ENCODE data around the gene PTMA. TPM values are rescaled to one million over a fixed set of nuclear protein-coding genes. Genes with fewer than 3 reads are reported as not detected.
"Not testable (repeated sequence)": the region's sequence is repeated elsewhere in the genome, so short reads cannot be mapped to it uniquely, and the experiment has no call there.

The PTMA gene
- total and polyA plus RNA-seq, 2 experiments from 2014 or later = 737 to 750 TPM

- H3K27me3 ChIP-seq = no peaks in the 10 kb centered on the region
- H3K4me1 ChIP-seq (ENCODE audit: low read depth) = peaks cover 4% of the 10 kb centered on the region
- TF ChIP-seq, protein P1, sequence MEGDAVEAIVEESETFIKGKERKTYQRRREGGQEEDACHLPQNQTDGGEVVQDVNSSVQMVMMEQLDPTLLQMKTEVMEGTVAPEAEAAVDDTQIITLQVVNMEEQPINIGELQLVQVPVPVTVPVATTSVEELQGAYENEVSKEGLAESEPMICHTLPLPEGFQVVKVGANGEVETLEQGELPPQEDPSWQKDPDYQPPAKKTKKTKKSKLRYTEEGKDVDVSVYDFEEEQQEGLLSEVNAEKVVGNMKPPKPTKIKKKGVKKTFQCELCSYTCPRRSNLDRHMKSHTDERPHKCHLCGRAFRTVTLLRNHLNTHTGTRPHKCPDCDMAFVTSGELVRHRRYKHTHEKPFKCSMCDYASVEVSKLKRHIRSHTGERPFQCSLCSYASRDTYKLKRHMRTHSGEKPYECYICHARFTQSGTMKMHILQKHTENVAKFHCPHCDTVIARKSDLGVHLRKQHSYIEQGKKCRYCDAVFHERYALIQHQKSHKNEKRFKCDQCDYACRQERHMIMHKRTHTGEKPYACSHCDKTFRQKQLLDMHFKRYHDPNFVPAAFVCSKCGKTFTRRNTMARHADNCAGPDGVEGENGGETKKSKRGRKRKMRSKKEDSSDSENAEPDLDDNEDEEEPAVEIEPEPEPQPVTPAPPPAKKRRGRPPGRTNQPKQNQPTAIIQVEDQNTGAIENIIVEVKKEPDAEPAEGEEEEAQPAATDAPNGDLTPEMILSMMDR (IDR thresholded peaks at IDR 0.05; ENCODE audit: low read depth, low read length) = peak; percentile 54
- no peaks in the 10 kb centered on the region for H3K9me3 ChIP-seq (ENCODE audit: low read depth)
- peak; percentile 89 to 92 for DNase-seq (ENCODE audit: low read depth in 1 of 2, low spot score in 1 of 2)
- peak overlapping the region; percentile 67 for H3K4me3 ChIP-seq
- H3K27ac ChIP-seq = peak overlapping the region; percentile 94
- peaks cover 21% of the 10 kb centered on the region for H3K36me3 ChIP-seq
Measured at GRCh38 chr2:231709981-231710798, 1.9 kb downstream of the PTMA start.

DNA sequence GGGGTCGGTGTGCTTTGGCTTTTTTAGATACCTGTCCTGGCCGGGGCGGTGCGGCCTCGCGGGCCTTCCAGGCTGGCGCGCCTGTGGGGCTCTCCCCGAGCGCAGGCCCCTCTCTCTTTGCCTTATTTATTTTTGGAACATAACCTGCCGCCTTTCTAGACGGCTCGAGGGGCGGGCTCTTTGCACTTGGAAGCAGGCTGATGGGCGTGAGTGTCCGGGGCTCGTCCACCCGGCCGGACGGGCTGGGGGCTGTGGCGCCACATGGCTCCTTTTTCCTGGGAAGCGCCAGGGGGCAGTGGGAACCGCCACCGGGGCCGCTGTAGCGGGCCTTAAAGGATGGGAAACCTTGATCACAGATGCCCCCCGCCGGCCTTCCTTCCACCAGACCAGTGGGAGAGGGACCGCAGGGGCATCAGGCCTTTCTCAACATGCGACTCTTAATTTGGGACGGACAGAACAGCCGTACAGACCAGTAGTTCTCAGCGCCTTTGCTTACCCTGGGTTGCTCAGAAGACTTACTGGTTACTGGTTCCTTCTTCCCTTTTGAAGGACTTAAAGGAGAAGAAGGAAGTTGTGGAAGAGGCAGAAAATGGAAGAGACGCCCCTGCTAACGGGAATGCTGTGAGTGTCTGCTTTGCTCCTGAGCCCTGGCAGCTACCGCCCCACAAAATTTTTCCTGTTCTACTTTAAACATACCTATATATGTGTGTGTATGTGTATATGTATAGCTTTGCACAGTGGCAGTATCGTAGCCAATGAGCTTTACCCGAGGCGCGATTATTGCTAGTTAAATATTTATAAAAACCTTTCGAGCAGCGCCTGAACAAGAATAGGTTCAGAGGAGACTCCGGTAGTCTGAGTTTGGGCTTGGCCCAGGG lies 2.7 kb downstream of the PTMA start:
- peak overlapping the region; percentile 94 for H3K27ac ChIP-seq
- no peaks in the 10 kb centered on the region for H3K27me3 ChIP-seq
- peak; percentile 38 to 74 for DNase-seq (ENCODE audit: low read depth in 1 of 2, low spot score in 1 of 2)
- H3K9me3 ChIP-seq (ENCODE audit: low read depth) = no peaks in the 10 kb centered on the region
- peak overlapping the region; percentile 67 for H3K4me3 ChIP-seq
- H3K4me1 ChIP-seq (ENCODE audit: low read depth) = peaks cover 6% of the 10 kb centered on the region
- peaks cover 21% of the 10 kb centered on the region for H3K36me3 ChIP-seq
- TF ChIP-seq, protein P1 (IDR thresholded peaks at IDR 0.05; ENCODE audit: low read depth, low read length) = peak; percentile 30

DNA sequence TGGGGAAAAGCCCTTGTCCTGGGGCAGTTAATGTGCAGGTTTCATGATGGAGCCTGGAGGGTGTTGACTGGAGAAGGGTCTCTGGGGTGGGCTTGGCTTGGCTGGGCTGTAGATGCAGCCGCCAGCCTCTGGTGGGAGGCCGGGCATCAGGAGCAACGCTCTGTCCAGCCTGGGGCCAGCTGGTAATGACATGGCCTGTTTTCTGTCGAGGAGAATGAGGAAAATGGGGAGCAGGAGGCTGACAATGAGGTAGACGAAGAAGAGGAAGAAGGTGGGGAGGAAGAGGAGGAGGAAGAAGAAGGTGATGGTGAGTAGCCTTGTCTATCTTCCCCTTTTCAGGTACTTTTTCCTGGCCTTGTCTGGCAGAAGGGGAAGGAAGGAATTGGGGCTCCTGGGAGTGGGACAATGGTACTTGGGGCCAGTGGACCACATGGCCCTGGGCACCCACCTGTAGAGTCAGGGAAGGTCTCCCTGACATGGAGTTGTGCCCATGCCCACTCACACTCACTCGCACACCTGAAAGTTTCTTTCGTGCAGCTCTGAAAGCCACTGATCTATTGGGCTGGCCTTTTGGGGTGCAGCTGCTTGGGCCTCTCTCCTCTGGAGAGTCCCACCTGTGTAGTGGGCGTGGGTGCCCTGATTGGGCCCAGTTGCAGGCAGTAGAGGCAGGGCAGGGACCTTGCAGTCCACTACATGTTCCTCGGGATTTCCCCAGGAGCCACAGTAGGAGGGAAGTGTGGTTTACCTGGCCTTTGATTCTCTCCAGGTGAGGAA lies 3.5 kb downstream of the PTMA start:
- H3K27me3 ChIP-seq = no peaks in the 10 kb centered on the region
- TF ChIP-seq, protein P1 (IDR thresholded peaks at IDR 0.05; ENCODE audit: low read depth, low read length) = no peak
- H3K4me1 ChIP-seq (ENCODE audit: low read depth) = peaks cover 14% of the 10 kb centered on the region
- peaks cover 21% of the 10 kb centered on the region for H3K36me3 ChIP-seq
- no peaks in the 10 kb centered on the region for H3K9me3 ChIP-seq (ENCODE audit: low read depth)
- DNase-seq (ENCODE audit: low read depth in 1 of 2, low spot score in 1 of 2) = no peak
- H3K27ac ChIP-seq = peak overlapping the region; percentile 94
- peak overlapping the region; percentile 67 for H3K4me3 ChIP-seq

DNA sequence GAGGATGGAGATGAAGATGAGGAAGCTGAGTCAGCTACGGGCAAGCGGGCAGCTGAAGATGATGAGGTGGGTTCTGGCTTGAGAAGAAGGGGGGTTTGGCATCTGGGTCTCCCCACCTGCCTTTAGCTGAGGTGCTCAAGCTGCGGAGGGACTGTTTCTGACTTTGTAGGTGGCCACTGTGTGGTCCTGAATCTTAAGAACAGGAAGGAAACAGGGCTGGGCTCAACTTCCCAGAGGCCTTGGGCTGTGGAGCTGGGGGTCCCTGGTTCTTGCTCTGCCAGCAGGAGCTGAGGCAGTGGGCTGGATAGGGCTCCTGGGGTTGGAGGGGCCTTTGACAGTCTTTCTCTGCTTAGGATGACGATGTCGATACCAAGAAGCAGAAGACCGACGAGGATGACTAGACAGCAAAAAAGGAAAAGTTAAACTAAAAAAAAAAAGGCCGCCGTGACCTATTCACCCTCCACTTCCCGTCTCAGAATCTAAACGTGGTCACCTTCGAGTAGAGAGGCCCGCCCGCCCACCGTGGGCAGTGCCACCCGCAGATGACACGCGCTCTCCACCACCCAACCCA lies 4.2 kb downstream of the PTMA start:
- H3K4me1 ChIP-seq (ENCODE audit: low read depth) = peaks cover 17% of the 10 kb centered on the region
- H3K27me3 ChIP-seq, H3K4me3 ChIP-seq: not testable (repeated sequence)

GRCh38 chr2:231713406-231713729 lies 5.0 kb downstream of the PTMA start:
- not testable (repeated sequence) for H3K27me3 ChIP-seq; DNase-seq (ENCODE audit: low read depth in 1 of 2, low spot score in 1 of 2); H3K9me3 ChIP-seq (ENCODE audit: low read depth); H3K4me3 ChIP-seq
- Histone ChIP-seq H3K4me1 (ENCODE audit: low read depth) (peaks cover 17% of the 10 kb centered on the region), H3K36me3 (peaks cover 21% of the 10 kb centered on the region), H3K27ac (peak overlapping the region; percentile 74)

More for the DNA sequence above, 4.2 kb downstream of the PTMA start:
- Histone ChIP-seq H3K36me3 (peaks cover 21% of the 10 kb centered on the region), H3K27ac (peak overlapping the region; percentile 94)
- H3K9me3 ChIP-seq (ENCODE audit: low read depth); DNase-seq (ENCODE audit: low read depth in 1 of 2, low spot score in 1 of 2): not testable (repeated sequence)
